HL-60/S4 treated with retinoic acid at 250 ng/mL for 4 days and 3 days (cell line): ENCODE measurements around the gene PFDN4.
"Not testable (repeated sequence)": the region's sequence is repeated elsewhere in the genome, so short reads cannot be mapped to it uniquely, and the experiment has no call there.

ENCODE experiments used
- in situ Hi-C: fragments of 300-500 bp; cut with MboI; formaldehyde crosslinking; loops from 2 replicates; pipeline ENCODE4 v1.7.0; 2022; ENCODE audit warnings: low sequenced_read_pairs

PFDN4 gene

GRCh38 chr20:54263116-54263690 is 55.3 kb downstream of the PFDN4 start:
- in situ Hi-C loops: no loop called here

GRCh38 chr20:54265791-54266190 is 57.9 kb downstream of the PFDN4 start:
- in situ Hi-C loops: not testable (repeated sequence)

DNA sequence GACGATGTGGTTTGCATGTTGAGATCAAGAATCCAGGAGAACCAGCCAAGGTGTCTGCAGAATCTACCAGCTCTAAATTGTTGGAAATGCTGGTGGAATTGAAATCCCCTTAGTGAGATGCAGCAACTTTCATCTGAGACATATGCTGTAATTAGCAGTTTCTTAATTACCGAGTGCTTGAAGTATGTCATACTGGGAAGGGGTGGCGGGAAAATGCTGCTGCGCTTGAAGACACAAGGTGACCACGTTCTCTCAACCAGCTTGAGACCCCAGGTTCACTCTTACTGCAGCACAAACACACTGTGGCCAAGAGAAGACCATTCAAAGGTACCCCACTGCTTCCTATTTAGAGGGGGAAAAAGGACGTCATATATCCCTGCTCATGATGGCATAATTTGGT is 59.0 kb downstream of the PFDN4 start:
- in situ Hi-C loops: no loop called here

DNA sequence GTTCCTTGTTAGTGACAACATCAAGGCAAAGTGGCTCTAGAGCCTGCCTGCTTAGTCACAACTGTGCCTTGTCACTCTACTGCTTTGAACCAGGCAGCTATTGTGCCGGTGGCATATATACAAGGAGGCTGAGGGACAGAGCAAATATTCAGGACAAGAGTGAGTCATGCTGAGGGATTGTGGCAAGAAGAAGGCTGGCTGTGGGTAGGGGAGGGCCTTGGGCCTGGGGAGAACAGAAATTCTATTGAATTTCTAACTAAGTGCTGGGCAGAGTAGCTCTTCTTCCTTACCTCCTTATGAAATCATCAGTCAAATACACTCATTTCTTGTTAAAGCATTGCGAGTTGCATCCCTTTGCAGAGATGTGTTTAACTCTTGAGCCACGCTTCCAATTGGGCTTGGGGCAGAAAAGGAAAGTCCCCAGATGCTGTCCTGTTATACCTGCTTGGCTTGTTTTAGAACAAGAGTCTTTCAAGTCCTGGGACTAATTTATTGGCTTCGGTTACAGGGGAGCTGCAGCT is 59.7 kb downstream of the PFDN4 start:
- in situ Hi-C loops: no loop called here

GRCh38 chr20:54268941-54269340 is 61.1 kb downstream of the PFDN4 start:
- in situ Hi-C loops: no loop called here
